Endothelial cell of umbilical vein (primary cell): ENCODE data around the gene TSPAN31. TPM values are rescaled to one million over a fixed set of nuclear protein-coding genes. Genes with fewer than 3 reads are reported as not detected.

ENCODE experiments used
- BruUV-seq: library from RNA; stranded (reverse); fragments of 400-500 nt; replicated peaks from 2 replicates; lab custom pipeline; 2021; lab: Mats Ljungman, UMichigan
- CTCF ChIA-PET: fragments of 300-600, 350-600 bp; sonication (Branson Sonifier 250); formaldehyde crosslinking; loops from one replicate; lab custom pipeline; 2021; ENCODE audit warnings: antibody characterized with exemption, inconsistent platforms; lab: Charles Lee
- POLR2A ChIA-PET: fragments of 300-600, 350-600 bp; sonication (Branson Sonifier 250); formaldehyde crosslinking; loops from one replicate; lab custom pipeline; 2021; ENCODE audit warnings: antibody characterized with exemption, inconsistent platforms; lab: Charles Lee
- DNase-seq: peaks from one replicate; pipeline ENCODE4 v3.0.0-alpha.2; 2011; ENCODE audit warnings: low read depth, low spot score
- FAIRE-seq: peaks from 2 replicates; lab custom pipeline; 2011; peaks lifted over from hg19 to GRCh38; lab: Jason Lieb, UNC
- H2AFZ ChIP-seq: 2 replicates; pipeline ENCODE4 v1.6.0; 2012; ENCODE audit warnings: low read depth, low read length, control low read depth, inconsistent platforms
- H3K27ac ChIP-seq: 2 replicates; pipeline ENCODE4 v1.5.1; 2011; ENCODE audit warnings: low read depth, mild to moderate bottlenecking, control low read depth, low read length, moderate library complexity; ENCODE audit not compliant: insufficient read depth
- H3K27me3 ChIP-seq, 2 experiments: 2 replicates each; pipeline versions ENCODE4 v1.6.0 to v1.6.1; 2011; ENCODE audit warnings: low read length in 2 of 2, mixed read lengths in 1 of 2; ENCODE audit not compliant: control insufficient read depth in 2 of 2, insufficient read depth in 2 of 2
- H3K36me3 ChIP-seq, 2 experiments: 2 replicates in 1 of 2; 3 replicates in 1 of 2; pipeline ENCODE4 v1.5.1; 2011; ENCODE audit warnings: low read length in 2 of 2, mild to moderate bottlenecking in 1 of 2, moderate library complexity in 1 of 2; ENCODE audit not compliant: control insufficient read depth in 2 of 2, insufficient read depth in 2 of 2; ENCODE audit errors: extremely low read depth in 1 of 2
- H3K4me1 ChIP-seq: 3 replicates; pipeline ENCODE4 v1.5.1; 2011; ENCODE audit warnings: mild to moderate bottlenecking, low read length; ENCODE audit not compliant: control insufficient read depth, insufficient read depth; ENCODE audit errors: extremely low read depth
- H3K4me2 ChIP-seq: 2 replicates; pipeline ENCODE4 v1.6.1; 2011; ENCODE audit warnings: low read length, control low read depth, mixed read lengths; ENCODE audit not compliant: insufficient read depth
- H3K4me3 ChIP-seq, 3 experiments: fragments of 200-600 bp in 1 of 3; sonication (generic), shearing (Covaris generic) in 1 of 3; replicated peaks in 1 of 3; 2 replicates each; pipeline ENCODE4 v1.5.1; 2011 to 2016; ENCODE audit warnings: control low read depth in 3 of 3, low read length in 3 of 3, mild to moderate bottlenecking in 2 of 3, inconsistent platforms in 1 of 3, low read depth in 1 of 3, moderate library complexity in 1 of 3; ENCODE audit not compliant: insufficient read depth in 1 of 3
- H3K79me2 ChIP-seq: 2 replicates; pipeline ENCODE4 v1.6.0; 2012; ENCODE audit warnings: low read length, inconsistent platforms; ENCODE audit not compliant: control insufficient read depth, insufficient read depth
- H3K9ac ChIP-seq: replicated peaks from 2 replicates; pipeline ENCODE3; 2011; ENCODE audit warnings: low read length, control low read depth; ENCODE audit not compliant: insufficient read depth; ENCODE audit errors: extremely low read depth
- H3K9me1 ChIP-seq: replicated peaks from 3 replicates; pipeline ENCODE4 v1.6.0; 2011; ENCODE audit warnings: mild to moderate bottlenecking, low read length; ENCODE audit not compliant: control insufficient read depth, insufficient read depth; ENCODE audit errors: extremely low read depth
- H3K9me3 ChIP-seq: replicated peaks from 2 replicates; pipeline ENCODE4 v1.5.1; 2012; ENCODE audit warnings: low read length, inconsistent platforms; ENCODE audit not compliant: control insufficient read depth, insufficient read depth
- H4K20me1 ChIP-seq: replicated peaks from 2 replicates; pipeline ENCODE3; 2011; ENCODE audit warnings: mild to moderate bottlenecking, low read length; ENCODE audit not compliant: control insufficient read depth, insufficient read depth; ENCODE audit errors: extremely low read depth
- CTCF ChIP-seq, 2 donors: IDR thresholded peaks; 1 replicate in 1 of 2; 2 replicates in 1 of 2; pipeline ENCODE4 v1.5.1; 2011; ENCODE audit warnings: low read length in 2 of 2, mild to moderate bottlenecking in 2 of 2, moderate library complexity in 2 of 2, control low read depth in 1 of 2, inconsistent platforms in 1 of 2, low read depth in 1 of 2; ENCODE audit not compliant: insufficient read depth in 1 of 2; ENCODE audit errors: extremely low read depth in 1 of 2
- EZH2 ChIP-seq: IDR thresholded peaks from 2 replicates; pipeline ENCODE4 v1.6.1; 2012; ENCODE audit warnings: borderline replicate concordance, low read depth, mild to moderate bottlenecking, moderate library complexity, low read length, inconsistent platforms; ENCODE audit not compliant: severe bottlenecking
- FOS ChIP-seq: IDR thresholded peaks from 2 replicates; pipeline ENCODE4 v1.6.1; 2011; ENCODE audit warnings: mild to moderate bottlenecking, low read length, moderate library complexity, borderline replicate concordance; ENCODE audit not compliant: insufficient read depth
- GATA2 ChIP-seq: IDR thresholded peaks from 2 replicates; pipeline ENCODE4 v1.7.0; 2011; ENCODE audit warnings: low read depth, mild to moderate bottlenecking, moderate library complexity, mixed read lengths, low read length; ENCODE audit not compliant: insufficient read length, insufficient read depth
- JUN ChIP-seq: IDR thresholded peaks from 2 replicates; pipeline ENCODE4 v1.6.1; 2011; ENCODE audit warnings: borderline replicate concordance, low read depth; ENCODE audit not compliant: insufficient read length, insufficient read depth
- MYC ChIP-seq: IDR thresholded peaks from one replicate; pipeline ENCODE4 v1.6.1; 2011; ENCODE audit warnings: mild to moderate bottlenecking, low read depth, low read length
- POLR2A ChIP-seq: IDR thresholded peaks from 2 replicates; pipeline ENCODE4 v1.6.1; 2012; ENCODE audit warnings: low read depth, mild to moderate bottlenecking, control low read depth, low read length
- POLR2AphosphoS5 ChIP-seq: IDR thresholded peaks from 2 replicates; pipeline ENCODE4 v1.6.1; 2012; ENCODE audit warnings: low read depth, mild to moderate bottlenecking, control low read depth, low read length, moderate library complexity; ENCODE audit not compliant: insufficient read depth
- dilution Hi-C: fragments of 300-500 bp; cut with MboI; formaldehyde crosslinking; loops from one replicate; pipeline ENCODE4 v1.15.0; 2019; ENCODE audit warnings: low sequenced_read_pairs; ENCODE audit not compliant: extremely low pct_ligation_motif_present
- intact Hi-C: fragments of 100-400 bp; cut with micrococcal nuclease; formaldehyde crosslinking; loops from one replicate; pipeline ENCODE4 v1.10.0; 2022
- polyA plus RNA-seq, 4 experiments: library from polyadenylated mRNA; depleted of rRNA in 3 of 4; stranded (reverse) in 3 of 4; unstranded in 1 of 4; fragments of >200 nt; gene quantifications; 2 replicates each; pipeline versions ENCODE4 v1.2.1 to v1.2.3, GENCODE V29; 2011 to 2012; ENCODE audit warnings: missing spikeins in 1 of 4
- total RNA-seq: library from RNA; stranded (reverse); gene quantifications from 2 replicates; pipeline ENCODE4 v1.2.3, GENCODE V29; 2021
- TF ChIP-seq, protein P1 (sequence below): IDR thresholded peaks from 2 replicates; pipeline ENCODE4 v1.6.1; 2011; ENCODE audit not compliant: insufficient read depth, insufficient read length

TSPAN31 gene
- total and polyA plus RNA-seq, 2 donors (not counting 3 experiments of a cell fraction or from before 2014, with no cell fraction given) = 15.0 to 43.9 TPM

DNA sequence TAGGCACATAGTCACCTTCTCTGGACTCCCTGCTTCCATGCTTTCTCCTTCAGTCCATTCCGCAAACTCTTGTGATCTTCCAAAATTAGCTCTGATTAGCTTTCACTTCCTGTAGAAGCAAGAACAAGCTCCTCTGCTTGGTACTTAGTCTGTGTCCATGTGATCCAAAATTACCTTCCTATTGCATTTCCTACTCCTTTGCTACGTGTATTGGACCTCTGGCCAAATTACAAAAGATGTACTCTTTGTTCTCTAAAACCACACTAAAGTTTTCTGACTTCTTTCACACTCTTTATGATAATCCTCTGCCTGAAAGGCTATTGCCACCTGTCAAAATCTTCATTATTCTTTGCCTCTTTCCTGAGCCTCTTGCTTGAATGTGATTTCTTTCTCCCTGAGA, 37.0 kb downstream of the TSPAN31 start:
- no peak overlapping the region for H3K27ac ChIP-seq
- FAIRE-seq (no peak), DNase-seq (no peak)
- ChIA-PET POLR2A (no interaction called here), CTCF (interaction anchor here (0.6 to 3.2 kb wide), 7 partner anchors 10 to 789 kb away, joined by 3 to 15 read pairs (median 8); partner anchors contain the start of genes EEF1AKMT3 and METTL1)
- no peak overlapping the region for H3K4me2 ChIP-seq
- no peaks in the 10 kb centered on the region for H4K20me1 ChIP-seq
- peaks cover 14% of the 10 kb centered on the region for H3K79me2 ChIP-seq
- no TSS peak for BruUV-seq
- H3K4me3 ChIP-seq = no peak overlapping the region
- H3K9me1 ChIP-seq = no peaks in the 10 kb centered on the region
- no peak overlapping the region for H3K9ac ChIP-seq
- dilution Hi-C loops = no loop called here
- H3K4me1 ChIP-seq = peaks cover 7% of the 10 kb centered on the region
- intact Hi-C loops = loop anchor here (1.0 to 2.0 kb wide), 3 partner anchors 10 to 124 kb away; partner anchors contain the start of genes EEF1AKMT3 and METTL1
- peaks cover 5 to 10% of the 10 kb centered on the region in 2 experiments for H3K36me3 ChIP-seq
- TF ChIP-seq JUN = no peak
- H3K9me3 ChIP-seq = no peaks in the 10 kb centered on the region
- H3K27me3 ChIP-seq = no peaks in the 10 kb centered on the region
- H2AFZ ChIP-seq = no peak overlapping the region

DNA sequence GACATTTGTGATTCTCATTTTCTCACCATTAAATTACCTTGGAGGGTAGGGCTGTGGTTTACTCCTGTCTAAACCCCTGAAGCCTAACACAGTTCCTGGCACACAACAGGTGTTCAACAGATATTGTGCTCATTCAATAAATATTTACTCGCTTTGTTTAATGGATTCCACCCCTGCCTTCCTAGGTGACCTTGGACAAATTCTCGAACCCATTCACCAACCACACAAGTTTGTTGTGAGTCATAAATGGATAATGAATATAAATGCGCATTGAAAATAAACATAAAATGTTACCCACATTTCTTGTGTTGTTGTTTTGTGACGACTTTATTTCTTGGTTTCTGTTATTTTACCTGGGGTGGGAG, 37.4 kb downstream of the TSPAN31 start:
- BruUV-seq = no TSS peak
- CTCF ChIA-PET = interaction anchor here (0.6 to 3.2 kb wide), 6 partner anchors 10 to 790 kb away, joined by 4 to 15 read pairs (median 12); partner anchors contain the start of genes EEF1AKMT3 and METTL1

More for the DNA sequence above, 37.4 kb downstream of the TSPAN31 start:
- Histone ChIP-seq H2AFZ (no peak overlapping the region), H4K20me1 (no peaks in the 10 kb centered on the region), H3K4me1 (peaks cover 7% of the 10 kb centered on the region), H3K4me3 (no peak overlapping the region), H3K36me3 (peaks cover 8 to 10% of the 10 kb centered on the region in 2 experiments), H3K27ac (no peak overlapping the region), H3K27me3 (no peaks in the 10 kb centered on the region), H3K79me2 (peaks cover 14% of the 10 kb centered on the region), H3K9me1 (no peaks in the 10 kb centered on the region), H3K4me2 (no peak overlapping the region), H3K9ac (no peak overlapping the region), H3K9me3 (no peaks in the 10 kb centered on the region)
- dilution Hi-C loops (no loop called here), intact Hi-C loops (loop anchor here (1.0 to 2.0 kb wide), 3 partner anchors 10 to 123 kb away; partner anchors contain the start of genes EEF1AKMT3 and METTL1)
- POLR2A ChIA-PET = no interaction called here
- DNase-seq (no peak), FAIRE-seq (no peak)
- TF ChIP-seq POLR2AphosphoS5 = no peak
- TF ChIP-seq GATA2 = no peak
- no peak for TF ChIP-seq POLR2A
- TF ChIP-seq CTCF (IDR thresholded peaks at IDR 0.05; ENCODE audit: extremely low read depth in 1 of 2, insufficient read depth in 1 of 2, low read depth in 1 of 2, low read length in 2 of 2) = no peak
- TF ChIP-seq FOS = no peak
- no peak for TF ChIP-seq MYC
- TF ChIP-seq JUN = no peak
- no peak for TF ChIP-seq EZH2
- TF ChIP-seq, protein P1, sequence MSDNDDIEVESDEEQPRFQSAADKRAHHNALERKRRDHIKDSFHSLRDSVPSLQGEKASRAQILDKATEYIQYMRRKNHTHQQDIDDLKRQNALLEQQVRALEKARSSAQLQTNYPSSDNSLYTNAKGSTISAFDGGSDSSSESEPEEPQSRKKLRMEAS = no peak
